ENCODE measurements around the gene FGF23.
A peak's percentile ranks its signal among the peaks of the same experiment; 100 is the strongest.

FGF23 gene

GRCh38 chr12:4380332-4380731 is 820 bp upstream of the FGF23 start:
- DNase-seq = no peak

GRCh38 chr12:4378772-4379171 is 740 bp downstream of the FGF23 start:
- DNase-seq = no peak

DNA sequence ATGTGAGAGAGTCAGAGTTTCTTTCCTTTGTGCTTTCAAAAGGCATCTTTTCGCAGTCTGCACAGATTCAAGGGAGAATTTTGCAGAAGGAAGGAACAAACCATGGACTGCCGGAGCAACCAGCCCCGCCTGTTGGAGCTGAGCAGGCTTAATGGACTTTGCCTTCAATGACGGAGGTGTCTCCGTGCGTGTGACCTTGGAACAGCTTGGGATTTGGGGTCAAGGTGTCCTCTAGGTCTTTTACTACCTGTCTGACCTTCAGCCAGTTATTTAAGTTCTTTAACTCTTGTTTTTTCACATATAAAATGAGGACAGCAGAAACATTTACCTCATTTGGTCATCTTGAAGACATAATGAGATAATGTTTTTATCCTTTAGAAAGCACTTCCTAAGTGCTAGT is 4.1 kb downstream of the FGF23 start:
- DNase-seq = no peak

DNA sequence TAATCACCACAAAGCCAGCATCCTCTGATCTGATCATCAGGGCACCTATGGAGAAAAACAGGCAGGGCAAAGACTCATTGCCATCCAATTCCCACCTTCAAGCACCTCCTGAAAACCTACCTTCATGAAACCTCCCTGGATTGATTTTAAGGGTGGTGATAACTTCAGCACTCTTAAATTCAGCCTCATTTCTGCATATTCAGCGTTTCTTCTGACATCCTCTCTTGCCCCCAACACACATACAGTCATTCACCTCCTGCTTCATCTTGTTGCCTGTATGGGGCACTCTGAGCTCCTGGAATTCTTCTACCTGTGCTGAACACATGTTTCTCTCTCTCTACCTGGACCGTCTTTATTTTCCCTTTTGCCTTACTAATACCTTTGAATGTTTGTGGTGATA is 6.9 kb downstream of the FGF23 start:
- no peak for DNase-seq

DNA sequence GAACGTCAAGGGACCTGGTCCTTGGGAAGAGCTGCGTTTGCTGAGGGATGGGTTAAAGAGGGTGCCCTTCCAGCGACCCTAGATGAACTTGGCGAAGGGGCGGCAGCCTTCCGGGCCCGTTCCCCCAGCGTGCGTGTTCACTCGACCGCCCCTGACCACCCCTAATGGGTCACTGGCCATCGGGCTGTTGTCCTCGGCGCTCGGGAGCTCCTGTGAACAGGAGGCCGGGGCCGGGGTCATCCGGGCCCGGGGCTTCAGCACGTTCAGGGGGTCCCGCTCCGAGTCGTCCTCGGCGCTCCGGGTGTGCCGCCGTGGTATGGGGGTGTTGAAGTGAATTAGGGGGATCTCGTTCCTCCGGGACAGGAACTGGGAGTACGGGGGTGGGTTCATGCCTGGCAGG is 9.2 kb downstream of the FGF23 start:
- no peak for DNase-seq

GRCh38 chr12:4369548-4369947 is 10.0 kb downstream of the FGF23 start:
- no peak for DNase-seq

- DNase-seq = no peak
Measured at GRCh38 chr12:4366090-4366489, 13.4 kb downstream of the FGF23 start.

GRCh38 chr12:4356041-4356327 is 23.5 kb downstream of the FGF23 start:
- DNase-seq = no peak

DNA sequence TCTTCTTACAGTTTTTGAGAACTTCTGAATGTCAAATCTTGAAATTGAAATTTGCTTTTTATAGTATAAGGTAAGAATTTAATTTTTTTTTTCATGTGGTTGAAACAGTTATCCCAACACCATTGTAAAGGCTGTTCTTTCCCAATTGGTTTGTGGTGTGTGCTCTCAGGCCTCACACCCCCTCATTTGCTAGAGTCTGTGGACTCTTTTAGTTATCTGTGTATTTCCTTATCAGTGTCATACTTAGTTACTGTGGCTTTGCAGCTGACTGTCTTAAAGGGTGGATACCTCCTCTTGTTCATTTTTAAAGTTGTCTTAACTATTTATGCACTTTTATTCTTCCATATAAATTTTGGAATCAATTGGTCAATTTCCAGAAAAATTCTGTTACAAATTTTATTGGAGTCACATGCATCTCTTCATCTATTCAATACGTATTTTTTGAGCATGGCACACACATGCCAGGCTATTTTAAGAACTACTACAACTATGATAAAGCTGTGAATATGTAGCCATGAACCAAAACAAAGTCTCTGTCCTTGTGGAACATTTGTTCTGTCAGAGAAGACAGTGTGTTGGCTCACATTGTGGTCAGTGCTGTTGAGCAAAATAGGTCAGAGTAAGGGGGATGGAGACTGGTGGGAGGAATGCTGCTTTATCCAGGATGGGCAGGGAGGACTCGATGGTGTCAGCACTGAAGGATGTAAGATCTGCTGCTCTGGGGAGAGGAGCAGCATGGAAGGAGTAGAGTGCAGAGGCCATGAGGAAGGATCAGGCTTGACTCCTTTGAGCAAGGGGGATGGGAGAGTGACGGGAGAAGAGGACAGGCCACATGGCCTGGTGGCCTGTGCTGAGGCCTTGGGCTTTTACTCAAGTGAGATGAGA is 24.1 kb downstream of the FGF23 start:
- DNase-seq = no peak

GRCh38 chr12:4353785-4354208 is 25.7 kb downstream of the FGF23 start:
- no peak for DNase-seq

DNA sequence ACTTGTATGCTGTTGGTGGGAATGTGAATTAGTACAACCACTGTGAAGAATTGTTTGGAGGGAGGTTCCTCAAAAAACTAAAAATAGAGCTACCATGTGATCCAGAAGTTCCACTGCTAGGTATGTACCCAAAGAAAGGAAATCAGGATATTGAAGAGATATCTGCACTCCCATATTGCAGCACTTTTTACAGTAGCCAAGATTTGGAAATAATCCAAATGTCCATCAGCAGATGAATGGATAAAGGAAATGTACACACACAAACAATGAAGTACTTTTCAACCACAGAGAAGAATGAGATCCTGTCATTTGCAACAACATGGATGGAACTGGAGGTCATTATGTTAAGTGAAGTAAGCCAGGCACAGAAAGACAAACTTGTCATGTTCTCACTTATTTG is 32.6 kb downstream of the FGF23 start:
- DNase-seq = no peak

- DNase-seq = no peak
Measured at GRCh38 chr12:4331842-4332241, 47.7 kb downstream of the FGF23 start.

DNA sequence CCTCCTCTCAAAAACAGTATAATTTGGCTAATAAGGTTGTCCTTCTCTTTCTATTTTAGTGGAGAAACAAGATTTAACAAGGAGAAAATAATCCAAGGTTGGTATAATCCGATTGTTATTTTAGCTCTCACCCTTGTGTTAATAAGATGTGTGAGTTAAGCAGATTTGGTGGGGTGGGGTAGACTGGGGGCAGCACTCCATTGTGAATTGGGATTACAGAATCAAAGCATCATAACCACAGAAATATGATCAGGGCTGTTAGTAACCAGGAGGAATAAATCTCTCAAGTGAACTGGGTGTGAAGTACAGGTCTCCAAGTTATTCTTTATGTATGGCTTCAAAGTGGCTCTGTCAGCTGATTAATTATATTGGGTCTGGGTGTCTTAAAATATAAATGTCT is 48.3 kb downstream of the FGF23 start:
- DNase-seq = no peak

DNA sequence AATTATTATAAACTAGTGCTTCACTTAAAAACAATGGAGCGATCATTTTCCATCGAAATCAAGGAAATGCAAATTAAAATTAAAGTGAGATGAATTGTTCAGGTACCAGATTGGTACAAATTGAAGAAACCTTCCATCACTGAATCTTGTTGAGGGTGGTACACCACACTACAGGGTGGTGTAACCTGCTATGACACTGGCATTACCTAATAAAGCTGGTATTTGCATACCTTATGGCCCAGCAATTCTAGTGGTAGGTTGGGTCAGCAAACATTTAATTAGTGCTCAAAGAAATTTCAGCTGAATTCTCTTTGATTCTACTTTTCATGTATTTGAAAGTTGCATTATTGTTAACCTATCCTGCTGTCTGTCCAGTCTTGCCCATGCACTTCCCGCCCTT is 49.3 kb downstream of the FGF23 start:
- DNase-seq = no peak

GRCh38 chr12:4327293-4327692 is 52.2 kb downstream of the FGF23 start:
- no peak for DNase-seq

GRCh38 chr12:4325966-4326365 is 53.5 kb downstream of the FGF23 start:
- no peak for DNase-seq

GRCh38 chr12:4324366-4324765 is 55.1 kb downstream of the FGF23 start:
- DNase-seq = no peak

- no peak for DNase-seq
Measured at GRCh38 chr12:4323396-4323795, 56.1 kb downstream of the FGF23 start.

GRCh38 chr12:4322726-4323125 is 56.8 kb downstream of the FGF23 start:
- no peak for DNase-seq

GRCh38 chr12:4320853-4321701 is 58.4 kb downstream of the FGF23 start, which contains the start of gene TIGAR:
TSS of gene TIGAR (plus strand) at chr12:4321213. CDS start at chr12:4321272, 59 bp downstream.
- DNase-seq = peak; percentile 81

DNA sequence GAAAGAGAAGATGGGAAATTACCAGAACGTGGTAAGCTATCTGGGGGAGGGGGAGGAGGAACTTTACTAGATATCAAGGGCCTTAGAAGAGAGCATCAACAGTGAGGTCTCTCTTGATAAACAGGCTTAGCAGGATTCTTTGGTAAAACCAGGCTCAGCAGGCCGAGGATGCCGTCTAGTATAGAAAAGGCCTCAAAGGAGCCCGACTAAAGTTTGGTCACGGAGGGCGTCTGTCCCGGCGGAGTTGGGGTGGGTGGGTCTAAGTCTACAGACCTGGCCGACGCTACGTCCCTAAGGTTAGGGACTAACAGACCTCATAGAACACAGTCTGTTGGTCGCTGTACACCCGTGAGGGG is 59.0 kb downstream of the FGF23 start:
- no peak for DNase-seq

Data from DMS79 (cell line).